ENCODE measurements around the gene SLC34A3. TPM values are rescaled to one million over a fixed set of nuclear protein-coding genes. Genes with fewer than 3 reads are reported as not detected.

SLC34A3 gene
- total RNA-seq, 1 donor from 2014 or later = not detected

GRCh38 chr9:137227054-137227852, 3.4 kb upstream of the SLC34A3 start, which contains the start of gene RNF224:
TSS of gene RNF224 (plus strand) at chr9:137227502. CDS start at chr9:137228336, 834 bp downstream.
- DNase-seq (peak; percentile 90), ATAC-seq (peak; percentile 73 to 75)
- intact Hi-C loops (cut with DNase I) = no loop called here
- peak within 1 kb of the TSS; percentile 6 for H3K4me3 ChIP-seq
- peaks cover 38% of the 10 kb centered on the region for H3K27me3 ChIP-seq (ENCODE audit: low read depth)
- H3K9me3 ChIP-seq = no peaks in the 10 kb centered on the region
- TF ChIP-seq CTCF (IDR thresholded peaks at IDR 0.05) = peak; percentile 92
- peaks cover 30% of the 10 kb centered on the region for H3K4me1 ChIP-seq
- H3K27ac ChIP-seq = peak within 1 kb of the TSS; percentile 77
- no peaks in the 10 kb centered on the region for H3K36me3 ChIP-seq

- intact Hi-C loops (cut with DNase I) = no loop called here
- Histone ChIP-seq H3K36me3 (no peaks in the 10 kb centered on the region), H3K4me3 (no peak overlapping the region), H3K27me3 (ENCODE audit: low read depth) (peaks cover 45% of the 10 kb centered on the region), H3K27ac (no peak overlapping the region), H3K9me3 (no peaks in the 10 kb centered on the region), H3K4me1 (peaks cover 23% of the 10 kb centered on the region)
- ATAC-seq = no peak
- no peak for TF ChIP-seq CTCF (IDR thresholded peaks at IDR 0.05)
- DNase-seq = no peak
Observed at GRCh38 chr9:137227853-137228505, 2.7 kb upstream of the SLC34A3 start.

GRCh38 chr9:137228506-137228967, 2.2 kb upstream of the SLC34A3 start:
- intact Hi-C loops (cut with DNase I) = no loop called here
- ATAC-seq (no peak), DNase-seq (no peak)
- no peaks in the 10 kb centered on the region for H3K36me3 ChIP-seq
- H3K27ac ChIP-seq = no peak overlapping the region
- H3K27me3 ChIP-seq (ENCODE audit: low read depth) = peaks cover 49% of the 10 kb centered on the region
- H3K4me3 ChIP-seq = no peak overlapping the region
- TF ChIP-seq CTCF (IDR thresholded peaks at IDR 0.05) = no peak
- H3K4me1 ChIP-seq = peaks cover 21% of the 10 kb centered on the region
- no peaks in the 10 kb centered on the region for H3K9me3 ChIP-seq

GRCh38 chr9:137228968-137229896, 1.5 kb upstream of the SLC34A3 start:
- Histone ChIP-seq H3K4me3 (no peak overlapping the region), H3K4me1 (peaks cover 17% of the 10 kb centered on the region), H3K9me3 (no peaks in the 10 kb centered on the region), H3K27me3 (ENCODE audit: low read depth) (peaks cover 53% of the 10 kb centered on the region), H3K36me3 (no peaks in the 10 kb centered on the region), H3K27ac (no peak overlapping the region)
- TF ChIP-seq CTCF (IDR thresholded peaks at IDR 0.05) = no peak
- DNase-seq (no peak), ATAC-seq (no peak)
- intact Hi-C loops (cut with DNase I) = no loop called here

Data from lower lobe of right lung (tissue), 2 donors.